Right lobe of liver (tissue), 4 donors: ENCODE measurements around the gene PBX4.

Experiments
- CTCF ChIP-seq, 4 donors: fragments of 200-600 bp in 3 of 4; fragments of 450-650 bp in 1 of 4; IDR thresholded peaks; one replicate each; pipeline versions ENCODE4 v1.5.1 to v1.8.0; 2016 to 2022; ENCODE audit warnings: antibody characterized with exemption in 4 of 4, mild to moderate bottlenecking in 2 of 4
- POLR2A ChIP-seq: fragments of 450-650 bp; IDR thresholded peaks from one replicate; pipeline ENCODE4 v1.6.1; 2017; ENCODE audit warnings: antibody characterized with exemption, mild to moderate bottlenecking
- donor health status: DM: no; HTN: no; CAD: no.
- donor health status: DM: no; HTN: no; CAD: no.
- donor health status: DM: no; HTN: yes; CAD: no.

DNA sequence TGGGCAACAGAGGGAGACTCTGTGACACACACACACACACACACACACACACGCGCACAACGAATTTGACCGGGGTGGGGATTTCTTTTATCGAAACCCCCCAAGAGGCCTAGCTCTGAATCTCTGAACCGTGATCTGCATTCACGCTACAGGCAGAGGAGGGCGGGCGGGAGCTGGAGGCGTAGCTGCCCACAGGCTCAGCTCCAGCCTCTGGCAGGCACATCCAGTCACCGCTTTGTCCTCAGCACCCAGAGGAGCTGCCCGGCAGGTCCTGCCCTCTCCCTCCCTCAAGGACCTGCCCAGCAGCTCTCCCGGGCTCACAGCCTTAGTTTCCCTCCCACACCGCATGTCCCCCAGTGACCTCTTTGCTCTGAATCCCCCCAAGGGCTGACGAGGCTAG is 60.4 kb downstream of the PBX4 start:
- TF ChIP-seq POLR2A (no peak), CTCF (IDR thresholded peaks at IDR 0.05) (no peak)
